ENCODE data around the gene BHLHA9. TPM values are rescaled to one million over a fixed set of nuclear protein-coding genes. Genes with fewer than 3 reads are reported as not detected.
"Not testable (repeated sequence)": the region's sequence is repeated elsewhere in the genome, so short reads cannot be mapped to it uniquely, and the experiment has no call there.

The BHLHA9 gene
- total RNA-seq, 2 experiments from 2014 or later, result not detected

DNA sequence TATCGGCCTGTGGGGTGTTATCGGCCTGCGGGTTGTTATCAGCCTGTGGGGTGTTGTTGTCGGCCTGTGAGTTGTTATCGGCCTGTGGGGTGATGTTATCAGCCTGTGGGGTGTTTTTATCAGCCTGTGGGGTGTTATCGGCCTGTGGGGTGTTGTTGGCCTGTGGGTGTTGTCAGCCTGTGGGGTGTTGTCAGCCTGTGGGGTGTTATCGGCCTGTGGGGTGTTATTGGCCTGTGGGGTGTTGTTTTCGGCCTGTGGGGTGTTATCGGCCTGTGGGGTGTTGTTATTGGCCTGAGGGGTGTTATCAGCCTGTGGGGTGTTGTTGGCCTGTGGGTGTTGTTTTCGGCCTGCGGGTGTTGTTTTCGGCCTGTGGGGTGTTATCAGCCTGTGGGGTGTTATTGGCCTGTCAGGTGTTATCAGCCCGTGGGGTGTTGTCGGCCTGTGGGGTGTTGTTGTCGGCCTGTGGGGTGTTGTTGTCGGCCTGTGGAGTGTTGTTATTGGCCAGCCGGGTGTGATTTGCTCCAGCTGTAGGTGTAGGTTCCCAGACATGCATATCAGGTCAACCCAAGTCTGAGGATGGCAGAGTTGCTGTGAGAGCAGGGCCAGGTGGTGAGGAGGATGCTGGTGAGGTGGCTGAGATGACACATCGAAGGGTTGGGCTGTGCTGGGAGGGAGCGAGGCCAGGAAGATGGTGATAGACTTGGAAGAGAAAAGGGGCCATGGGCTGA is 16.3 kb downstream of the BHLHA9 start:
- ChIA-PET CTCF (no interaction called here), POLR2A (no interaction called here)
- H3K9me3 Mint-ChIP-seq, result no peaks in the 10 kb centered on the region
- H3K36me3 Mint-ChIP-seq, result no peaks in the 10 kb centered on the region
- H3K4me1 Mint-ChIP-seq (ENCODE audit: low read depth), result no peaks in the 10 kb centered on the region
- H3K4me3 Mint-ChIP-seq, result no peak overlapping the region
- DNase-seq, result no peak
- H3K27me3 Mint-ChIP-seq, result no peaks in the 10 kb centered on the region
- H3K27ac Mint-ChIP-seq, result no peak overlapping the region
- intact Hi-C loops (cut with micrococcal nuclease), result no loop called here

DNA sequence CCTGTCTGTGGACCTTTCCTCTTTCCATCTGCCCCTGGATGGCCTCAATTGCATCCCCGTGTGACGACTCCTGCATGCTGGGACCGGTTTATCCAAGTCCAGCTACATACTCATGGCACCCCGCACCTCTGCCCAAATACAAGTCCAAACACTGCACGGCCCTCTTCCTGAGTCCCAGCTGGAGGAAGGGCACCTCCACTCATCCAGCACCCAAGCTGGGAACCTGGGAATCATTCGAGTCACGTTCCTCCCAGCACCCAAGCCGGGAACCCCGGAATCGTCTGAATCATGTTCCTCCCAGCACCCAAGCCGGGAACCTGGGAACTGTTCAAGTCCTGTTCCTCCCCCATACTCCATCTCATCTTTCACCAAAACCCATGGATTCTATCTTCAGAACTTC is 19.5 kb downstream of the BHLHA9 start:
- H3K36me3 Mint-ChIP-seq, result peaks cover 6% of the 10 kb centered on the region
- peak overlapping the region; percentile 13 for H3K4me3 Mint-ChIP-seq
- CTCF ChIA-PET, result interaction anchor here (0.6 kb wide), 1 partner anchor 32 kb away, joined by 4 read pairs; no protein-coding TSS in a partner anchor
- peaks cover 5% of the 10 kb centered on the region for H3K9me3 Mint-ChIP-seq
- H3K27ac Mint-ChIP-seq, result no peak overlapping the region
- no peak for DNase-seq
- POLR2A ChIA-PET, result no interaction called here
- H3K27me3 Mint-ChIP-seq, result no peaks in the 10 kb centered on the region
- intact Hi-C loops (cut with micrococcal nuclease), result no loop called here
- H3K4me1 Mint-ChIP-seq (ENCODE audit: low read depth), result peaks cover 14% of the 10 kb centered on the region

DNA sequence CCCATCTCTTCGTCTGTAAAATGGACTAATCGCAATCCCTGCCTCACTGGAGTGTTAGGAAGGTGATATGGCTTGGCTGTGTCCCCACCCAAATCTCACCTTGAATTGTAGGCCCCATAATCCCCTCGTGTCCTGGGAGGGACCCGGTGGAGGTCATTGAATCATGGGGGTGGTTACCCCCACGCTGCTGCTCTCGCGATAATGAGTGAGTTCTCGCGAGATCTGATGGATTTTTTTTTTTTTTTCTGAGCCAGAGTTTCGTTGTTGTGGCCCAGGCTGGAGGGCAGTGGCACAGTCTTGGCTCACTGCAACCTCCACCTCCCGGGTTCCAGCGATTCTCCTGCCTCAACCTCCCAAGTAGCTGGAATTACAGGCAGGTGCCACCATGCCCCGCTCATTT is 20.4 kb downstream of the BHLHA9 start:
- POLR2A ChIA-PET, result no interaction called here
- H3K27ac Mint-ChIP-seq, result no peak overlapping the region
- H3K36me3 Mint-ChIP-seq, result peaks cover 6% of the 10 kb centered on the region
- DNase-seq, result no peak
- H3K4me1 Mint-ChIP-seq (ENCODE audit: low read depth), result peaks cover 23% of the 10 kb centered on the region
- intact Hi-C loops (cut with micrococcal nuclease), result no loop called here
- peaks cover 5% of the 10 kb centered on the region for H3K9me3 Mint-ChIP-seq
- H3K4me3 Mint-ChIP-seq, result no peak overlapping the region
- H3K27me3 Mint-ChIP-seq, result no peaks in the 10 kb centered on the region
- CTCF ChIA-PET, result no interaction called here

DNA sequence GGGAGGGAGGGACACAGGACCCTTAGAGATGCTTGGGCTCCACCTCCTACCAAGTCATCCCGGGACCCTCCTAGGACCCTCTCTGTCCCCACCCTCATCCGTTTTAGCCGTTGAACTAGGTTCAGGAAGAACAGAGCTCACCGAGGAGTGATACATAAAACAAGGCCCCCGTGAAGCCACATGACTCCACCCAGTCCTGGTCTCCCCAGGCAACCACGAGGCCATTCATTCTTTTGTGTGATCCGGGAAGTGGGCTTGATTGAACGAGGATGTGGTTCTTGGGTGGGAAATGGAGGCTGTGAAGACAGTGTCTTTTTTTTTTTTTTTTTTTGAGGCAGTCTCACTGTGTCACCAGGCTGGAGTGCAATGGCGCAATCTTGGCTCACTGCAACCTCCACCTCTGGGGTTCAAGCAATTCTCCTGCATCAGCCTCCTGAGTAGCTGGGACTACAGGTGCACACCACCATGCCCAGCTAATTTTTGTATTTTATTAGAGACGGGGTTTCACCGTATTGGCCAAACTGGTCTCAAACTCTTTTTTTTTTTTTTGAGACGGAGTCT is 24.0 kb downstream of the BHLHA9 start:
- Mint-ChIP-seq H3K36me3 (peaks cover 6% of the 10 kb centered on the region), H3K27ac (peak overlapping the region; percentile 74), H3K27me3 (no peaks in the 10 kb centered on the region), H3K9me3 (peaks cover 5% of the 10 kb centered on the region), H3K4me3 (peak overlapping the region; percentile 16), H3K4me1 (ENCODE audit: low read depth) (peaks cover 44% of the 10 kb centered on the region)
- CTCF ChIA-PET, result interaction anchor here (0.6 to 1.6 kb wide), 2 partner anchors 38 to 71 kb away, joined by 4 to 9 read pairs; no protein-coding TSS in a partner anchor
- intact Hi-C loops (cut with micrococcal nuclease), result no loop called here
- POLR2A ChIA-PET, result no interaction called here
- peak; percentile 86 for DNase-seq

DNA sequence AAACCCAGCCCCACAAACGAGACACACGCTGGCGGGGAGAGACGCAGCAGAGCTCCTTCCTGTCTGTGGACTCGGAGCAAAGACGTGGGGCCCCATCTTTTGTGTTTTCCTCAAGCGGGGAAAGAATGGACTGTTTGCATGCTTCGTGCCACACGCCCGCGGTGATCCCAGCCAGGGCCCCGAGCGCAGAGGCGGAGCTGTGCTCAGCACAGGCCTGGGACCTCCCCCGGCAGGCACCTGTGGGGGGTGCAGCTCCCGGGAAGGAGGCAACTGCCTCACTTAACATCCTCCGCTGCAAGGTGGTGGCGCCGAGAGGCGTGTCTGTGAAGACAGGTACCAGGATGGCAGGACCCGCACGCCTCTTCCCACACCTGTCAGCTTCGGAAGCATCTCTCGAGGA is 28.4 kb downstream of the BHLHA9 start:
- CTCF ChIA-PET, result interaction anchor here (1.3 kb wide), 1 partner anchor 978 kb away, joined by 3 read pairs; no protein-coding TSS in a partner anchor
- POLR2A ChIA-PET, result no interaction called here
- H3K9me3 Mint-ChIP-seq, result no peaks in the 10 kb centered on the region
- H3K4me1 Mint-ChIP-seq (ENCODE audit: low read depth), result peaks cover 39% of the 10 kb centered on the region
- no peak overlapping the region for H3K27ac Mint-ChIP-seq
- peaks cover under 1% of the 10 kb centered on the region for H3K36me3 Mint-ChIP-seq
- intact Hi-C loops (cut with micrococcal nuclease), result no loop called here
- peak; percentile 57 for DNase-seq
- peaks cover 4% of the 10 kb centered on the region for H3K27me3 Mint-ChIP-seq
- H3K4me3 Mint-ChIP-seq, result no peak overlapping the region

DNA sequence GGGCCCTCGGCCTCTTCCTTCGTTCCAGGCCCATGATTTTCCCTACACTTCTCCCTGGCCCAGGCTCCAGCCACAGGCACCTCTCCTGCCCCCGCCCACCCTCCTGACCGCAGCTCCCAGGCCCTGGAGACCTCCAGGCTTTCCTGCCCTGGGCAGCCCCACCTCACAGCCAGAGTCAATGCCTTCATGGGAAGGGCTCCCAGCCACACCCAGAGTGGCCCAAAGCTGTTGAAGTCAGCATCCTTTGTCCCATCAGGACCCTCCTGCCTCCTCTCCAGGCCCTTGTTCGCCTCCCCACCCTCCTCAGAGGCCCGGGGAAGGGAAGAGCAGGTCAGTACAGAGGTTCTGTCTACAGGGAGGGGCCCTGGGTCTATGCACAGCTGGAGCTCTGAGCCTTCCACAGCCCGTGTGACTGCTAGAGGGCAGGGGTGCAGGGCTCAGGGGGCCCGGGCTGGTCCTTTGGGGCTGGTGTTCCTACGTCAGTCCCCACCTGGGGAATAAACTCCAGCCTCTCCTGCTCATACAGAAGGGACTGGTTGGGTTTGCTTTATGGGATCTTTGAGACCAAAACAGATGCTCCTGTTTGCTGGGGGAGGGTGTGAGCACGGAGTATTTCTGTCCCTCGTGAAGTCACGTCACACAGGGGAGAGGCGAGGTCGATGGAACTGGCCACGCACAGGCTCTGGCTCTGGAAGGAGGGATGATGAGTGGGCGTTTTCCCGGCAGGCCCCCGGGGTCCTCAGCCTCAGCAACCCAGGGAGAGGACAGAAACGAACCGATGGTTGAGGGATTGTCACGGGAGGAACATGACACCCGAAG is 29.5 kb downstream of the BHLHA9 start:
- no peak overlapping the region for H3K4me3 Mint-ChIP-seq
- H3K4me1 Mint-ChIP-seq (ENCODE audit: low read depth), result peaks cover 29% of the 10 kb centered on the region
- intact Hi-C loops (cut with micrococcal nuclease), result no loop called here
- DNase-seq, result no peak
- H3K27me3 Mint-ChIP-seq, result peaks cover 4% of the 10 kb centered on the region
- H3K36me3 Mint-ChIP-seq, result no peaks in the 10 kb centered on the region
- CTCF ChIA-PET, result no interaction called here
- H3K9me3 Mint-ChIP-seq, result no peaks in the 10 kb centered on the region
- POLR2A ChIA-PET, result no interaction called here
- no peak overlapping the region for H3K27ac Mint-ChIP-seq

DNA sequence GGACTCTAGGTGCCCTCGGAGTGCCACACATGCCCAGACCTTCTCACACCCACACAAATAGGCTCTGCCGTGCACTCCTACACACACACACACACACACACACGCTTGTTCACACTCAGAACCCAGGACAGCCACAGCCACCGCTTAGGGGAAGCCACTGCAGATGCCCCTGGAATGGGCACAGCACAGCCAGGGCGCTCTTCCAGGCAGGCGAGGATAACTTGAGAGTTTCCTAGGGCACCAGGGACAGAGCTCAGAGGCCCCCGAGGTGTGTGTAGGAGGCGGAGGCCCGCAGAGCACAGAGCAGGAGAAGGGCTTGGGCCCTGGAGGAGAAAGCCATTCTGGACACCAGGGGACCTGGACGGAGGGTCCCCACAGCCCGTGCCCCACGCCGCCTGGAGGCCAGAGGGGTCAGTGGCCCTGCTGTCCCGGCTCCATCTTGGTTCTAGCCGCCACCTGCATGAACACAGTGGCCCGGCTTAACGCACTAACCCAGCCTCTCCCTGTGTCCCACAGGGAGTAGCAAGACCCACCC is 30.2 kb downstream of the BHLHA9 start:
- ChIA-PET POLR2A (no interaction called here), CTCF (no interaction called here)
- Mint-ChIP-seq H3K4me1 (ENCODE audit: low read depth) (peaks cover 23% of the 10 kb centered on the region), H3K36me3 (no peaks in the 10 kb centered on the region), H3K27ac (no peak overlapping the region), H3K9me3 (no peaks in the 10 kb centered on the region), H3K27me3 (peaks cover 4% of the 10 kb centered on the region), H3K4me3 (no peak overlapping the region)
- DNase-seq, result no peak
- intact Hi-C loops (cut with micrococcal nuclease), result no loop called here

DNA sequence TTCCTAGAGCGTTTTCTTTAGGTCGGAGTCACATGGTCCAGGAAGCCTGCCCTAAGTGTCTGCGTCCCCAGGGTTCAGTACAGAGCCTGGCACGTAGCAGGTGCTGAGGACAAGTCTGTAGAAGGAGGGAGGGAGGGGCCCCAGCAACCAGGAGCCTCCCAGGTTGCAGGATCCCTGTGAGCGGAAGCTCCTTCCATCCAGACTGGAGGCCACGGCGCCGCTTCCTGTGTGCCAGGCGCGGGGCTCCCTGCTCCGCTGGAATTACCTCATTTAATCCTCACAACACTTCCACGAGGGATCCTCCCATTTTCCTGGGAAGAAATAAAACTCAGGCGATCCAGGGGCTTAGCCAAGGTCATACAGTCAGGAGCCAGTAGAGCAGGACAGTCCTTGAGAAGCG is 31.3 kb downstream of the BHLHA9 start:
- no peaks in the 10 kb centered on the region for H3K36me3 Mint-ChIP-seq
- DNase-seq, result no peak
- CTCF ChIA-PET, result no interaction called here
- H3K4me3 Mint-ChIP-seq, result no peak overlapping the region
- peaks cover 4% of the 10 kb centered on the region for H3K27me3 Mint-ChIP-seq
- no peak overlapping the region for H3K27ac Mint-ChIP-seq
- H3K4me1 Mint-ChIP-seq (ENCODE audit: low read depth), result peaks cover 17% of the 10 kb centered on the region
- H3K9me3 Mint-ChIP-seq, result no peaks in the 10 kb centered on the region
- intact Hi-C loops (cut with micrococcal nuclease), result no loop called here
- POLR2A ChIA-PET, result no interaction called here

DNA sequence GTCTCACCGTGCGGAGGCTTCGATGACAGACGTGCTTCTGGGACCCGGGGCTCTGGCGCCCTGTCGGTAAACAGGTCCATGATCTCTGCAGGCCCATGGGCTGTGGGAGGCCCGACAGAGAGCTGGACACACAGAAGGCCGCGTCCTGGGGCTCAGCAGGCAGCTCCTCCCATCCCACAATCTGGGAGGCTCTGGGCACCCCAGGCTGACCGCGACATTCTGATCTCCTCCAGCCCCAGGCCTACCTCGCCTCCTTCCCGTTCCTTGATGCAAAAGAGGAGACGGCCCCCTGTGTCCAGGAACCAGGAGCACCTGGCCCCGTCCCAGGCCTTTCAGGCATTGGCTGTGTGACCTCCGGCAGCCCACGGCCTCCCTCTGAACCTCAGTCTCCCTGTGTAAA is 32.5 kb downstream of the BHLHA9 start:
- H3K27me3 Mint-ChIP-seq, result peaks cover 7% of the 10 kb centered on the region
- intact Hi-C loops (cut with micrococcal nuclease), result no loop called here
- ChIA-PET CTCF (no interaction called here), POLR2A (no interaction called here)
- peaks cover 12% of the 10 kb centered on the region for H3K4me1 Mint-ChIP-seq (ENCODE audit: low read depth)
- H3K27ac Mint-ChIP-seq, result no peak overlapping the region
- no peaks in the 10 kb centered on the region for H3K9me3 Mint-ChIP-seq
- no peak for DNase-seq
- H3K4me3 Mint-ChIP-seq, result no peak overlapping the region
- no peaks in the 10 kb centered on the region for H3K36me3 Mint-ChIP-seq

DNA sequence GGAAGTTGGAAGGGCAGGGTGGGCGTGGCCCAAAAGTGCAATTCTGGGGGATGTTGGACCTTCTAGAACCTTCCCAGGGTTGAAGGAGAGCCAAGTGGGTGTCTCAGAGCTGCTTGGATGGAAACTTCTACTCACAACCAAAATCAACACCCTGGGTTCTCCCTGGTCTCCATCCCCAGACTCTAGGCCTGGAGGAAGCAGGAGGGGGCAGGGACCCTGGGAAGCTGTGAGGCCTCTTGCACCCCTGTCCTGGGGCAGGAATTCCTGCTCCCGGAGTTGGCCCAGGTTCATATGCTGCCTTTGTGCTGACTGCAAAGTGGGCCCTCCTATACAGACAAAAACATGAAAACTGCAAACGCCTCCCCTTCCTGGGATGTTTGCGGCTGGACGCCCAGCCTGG is 34.3 kb downstream of the BHLHA9 start:
- CTCF ChIA-PET, result no interaction called here
- no peak overlapping the region for H3K27ac Mint-ChIP-seq
- H3K9me3 Mint-ChIP-seq, result no peaks in the 10 kb centered on the region
- peaks cover 7% of the 10 kb centered on the region for H3K27me3 Mint-ChIP-seq
- POLR2A ChIA-PET, result interaction anchor here (0.6 kb wide), 1 partner anchor 510 kb away, joined by 3 read pairs; no protein-coding TSS in a partner anchor
- intact Hi-C loops (cut with micrococcal nuclease), result no loop called here
- H3K36me3 Mint-ChIP-seq, result no peaks in the 10 kb centered on the region
- H3K4me1 Mint-ChIP-seq (ENCODE audit: low read depth), result no peaks in the 10 kb centered on the region
- no peak overlapping the region for H3K4me3 Mint-ChIP-seq
- DNase-seq, result no peak

DNA sequence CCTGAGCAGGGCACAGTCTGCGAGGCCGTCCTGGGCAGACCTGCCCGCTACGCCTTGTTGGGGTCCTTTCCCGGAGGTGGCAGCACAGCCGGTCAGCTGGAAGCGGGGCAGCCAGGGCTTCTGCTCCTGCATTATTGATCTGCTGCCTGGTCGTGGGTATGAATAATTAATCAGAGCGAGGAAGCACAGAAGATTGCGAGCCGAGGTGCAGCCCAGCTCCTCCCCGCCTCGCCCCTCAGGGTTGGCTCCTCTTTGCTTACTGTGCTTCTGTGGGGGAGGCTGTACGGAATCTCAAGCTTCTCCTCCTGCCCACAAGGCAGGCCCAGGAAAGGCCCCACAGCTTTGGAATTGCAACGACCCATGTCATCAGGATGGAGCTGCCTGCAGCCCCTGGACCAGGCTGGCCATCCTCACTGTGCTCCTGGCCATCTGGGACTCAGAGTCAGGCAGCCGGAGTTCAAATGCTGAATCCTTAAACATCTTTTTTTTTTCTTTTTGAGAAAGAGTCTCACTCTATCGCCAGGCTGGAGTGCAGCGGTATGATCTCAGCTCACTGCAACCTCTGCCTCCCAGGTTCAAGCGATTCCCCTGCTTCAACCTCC is 34.8 kb downstream of the BHLHA9 start:
- ChIA-PET POLR2A (interaction anchor here (0.6 kb wide), 1 partner anchor 510 kb away, joined by 3 read pairs; no protein-coding TSS in a partner anchor), CTCF (no interaction called here)
- DNase-seq, result no peak
- intact Hi-C loops (cut with micrococcal nuclease), result no loop called here
- H3K4me1 Mint-ChIP-seq (ENCODE audit: low read depth), result no peaks in the 10 kb centered on the region
- H3K36me3 Mint-ChIP-seq, result no peaks in the 10 kb centered on the region
- H3K27ac Mint-ChIP-seq, result no peak overlapping the region
- H3K9me3 Mint-ChIP-seq, result no peaks in the 10 kb centered on the region
- no peak overlapping the region for H3K4me3 Mint-ChIP-seq
- peaks cover 7% of the 10 kb centered on the region for H3K27me3 Mint-ChIP-seq

DNA sequence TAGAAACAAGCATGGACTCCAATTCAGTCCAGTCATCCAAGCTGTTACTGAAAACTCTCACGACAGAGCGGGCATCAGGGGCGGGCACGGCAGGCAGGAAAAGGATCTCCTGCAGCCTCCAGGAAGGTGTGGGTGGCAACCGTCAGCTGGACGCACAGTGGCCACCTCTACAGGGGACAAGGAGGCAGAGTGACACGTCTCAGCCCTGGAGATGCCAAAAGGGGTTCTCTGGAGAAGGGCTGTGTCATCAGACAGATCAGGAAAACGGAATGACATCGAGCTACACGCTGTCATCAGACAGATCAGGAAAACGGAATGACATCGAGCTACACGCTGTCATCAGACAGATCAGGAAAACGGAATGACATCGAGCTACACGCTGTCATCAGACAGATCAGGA is 37.6 kb downstream of the BHLHA9 start:
- H3K27ac Mint-ChIP-seq; H3K9me3 Mint-ChIP-seq; POLR2A ChIA-PET; H3K4me1 Mint-ChIP-seq (ENCODE audit: low read depth); DNase-seq; H3K4me3 Mint-ChIP-seq; H3K36me3 Mint-ChIP-seq; intact Hi-C loops (cut with micrococcal nuclease); H3K27me3 Mint-ChIP-seq: not testable (repeated sequence)
- CTCF ChIA-PET, result interaction anchor here (1.1 kb wide), 1 partner anchor 25 kb away, joined by 3 read pairs; no protein-coding TSS in a partner anchor

Data from activated CD4-positive, alpha-beta memory T cell treated with anti-CD3 and anti-CD28 coated beads for 36 hours (primary cell).